Kidney (tissue), 14 donors: ENCODE data around the gene CTCFL. TPM values are rescaled to one million over a fixed set of nuclear protein-coding genes. Genes with fewer than 3 reads are reported as not detected.
A peak's percentile ranks its signal among the peaks of the same experiment; 100 is the strongest.

Experiments used
- DNase-seq, 5 donors: peaks; one replicate each; pipeline ENCODE4 v3.0.0-alpha.2; 2013 to 2020
- FAIRE-seq: peaks from 2 replicates; lab custom pipeline; 2012; peaks lifted over from hg19 to GRCh38; lab: Jason Lieb, UNC
- H3K27ac ChIP-seq, 2 donors: one replicate each; pipeline ENCODE4 v1.7.0; 2013; ENCODE audit warnings: low read depth in 2 of 2, low read length in 2 of 2, inconsistent platforms in 1 of 2
- H3K27me3 ChIP-seq: one replicate; pipeline ENCODE4 v1.7.1; 2013; ENCODE audit warnings: low read length, inconsistent platforms; ENCODE audit not compliant: control insufficient read depth, insufficient read depth
- H3K36me3 ChIP-seq, 3 donors: one replicate each; pipeline versions ENCODE4 v1.7.0 to v1.7.1; 2013; ENCODE audit warnings: low read length in 3 of 3, control low read depth in 1 of 3, inconsistent platforms in 1 of 3; ENCODE audit not compliant: insufficient read depth in 3 of 3, control insufficient read depth in 2 of 3
- H3K4me1 ChIP-seq, 3 donors: one replicate each; pipeline versions ENCODE4 v1.7.0 to v1.7.1; 2013; ENCODE audit warnings: low read length in 3 of 3, inconsistent platforms in 1 of 3, low read depth in 1 of 3; ENCODE audit not compliant: control insufficient read depth in 2 of 3, insufficient read depth in 2 of 3
- H3K4me3 ChIP-seq, 3 donors: one replicate each; pipeline versions ENCODE4 v1.7.0 to v1.8.1; 2013; ENCODE audit warnings: low read length in 3 of 3, control low read depth in 1 of 3, inconsistent platforms in 1 of 3
- H3K9ac ChIP-seq, 3 donors: one replicate each; pipeline versions ENCODE4 v1.7.0 to v1.7.1; 2013; ENCODE audit warnings: low read length in 3 of 3, control low read depth in 1 of 3, inconsistent platforms in 1 of 3
- H3K9me3 ChIP-seq, 3 donors: one replicate each; pipeline versions ENCODE4 v1.7.0 to v1.7.1; 2013; ENCODE audit warnings: low read length in 3 of 3, control low read depth in 1 of 3, inconsistent platforms in 1 of 3; ENCODE audit not compliant: control insufficient read depth in 2 of 3, insufficient read depth in 1 of 3
- CTCF ChIP-seq: IDR thresholded peaks from 3 replicates; pipeline ENCODE4 v1.5.1; 2012; ENCODE audit warnings: mild to moderate bottlenecking, moderate library complexity, borderline replicate concordance; ENCODE audit not compliant: insufficient read depth; ENCODE audit errors: extremely low read depth
- intact Hi-C: fragments of 100-400 bp; cut with DNase I; formaldehyde crosslinking; loops from one replicate; pipeline ENCODE4 v1.11.1; 2022
- polyA plus RNA-seq: library from polyadenylated mRNA; stranded (reverse); fragments of 350-450 nt; fragmentation: Illumina TruSeq; extraction: RNeasy Lipid Tissue Mini Kit (QIAGEN cat#74804); gene quantifications from one replicate; pipeline ENCODE4 v1.2.3, GENCODE V29; 2014; ENCODE audit warnings: low read depth, low replicate concordance; ENCODE audit not compliant: insufficient read depth
- total RNA-seq: library from RNA; stranded (reverse); fragmentation: NEBNext Ultra II Directional; extraction: Animal tissue kit (Norgen Biotek cat#: 25700); gene quantifications from one replicate; pipeline ENCODE4 v1.2.1, GENCODE V29; 2021
- donor health status: control.
- donor health status: control.
- donor health status: control.
- donor health status: control.
- donor health status: control.
- donor health status: DM: yes; HTN: yes; CAD: no.
- donor health status: Normal renal cell carcinoma (clear cell type).

CTCFL gene
- total and polyA plus RNA-seq, 2 donors from 2014 or later: not detected

DNA sequence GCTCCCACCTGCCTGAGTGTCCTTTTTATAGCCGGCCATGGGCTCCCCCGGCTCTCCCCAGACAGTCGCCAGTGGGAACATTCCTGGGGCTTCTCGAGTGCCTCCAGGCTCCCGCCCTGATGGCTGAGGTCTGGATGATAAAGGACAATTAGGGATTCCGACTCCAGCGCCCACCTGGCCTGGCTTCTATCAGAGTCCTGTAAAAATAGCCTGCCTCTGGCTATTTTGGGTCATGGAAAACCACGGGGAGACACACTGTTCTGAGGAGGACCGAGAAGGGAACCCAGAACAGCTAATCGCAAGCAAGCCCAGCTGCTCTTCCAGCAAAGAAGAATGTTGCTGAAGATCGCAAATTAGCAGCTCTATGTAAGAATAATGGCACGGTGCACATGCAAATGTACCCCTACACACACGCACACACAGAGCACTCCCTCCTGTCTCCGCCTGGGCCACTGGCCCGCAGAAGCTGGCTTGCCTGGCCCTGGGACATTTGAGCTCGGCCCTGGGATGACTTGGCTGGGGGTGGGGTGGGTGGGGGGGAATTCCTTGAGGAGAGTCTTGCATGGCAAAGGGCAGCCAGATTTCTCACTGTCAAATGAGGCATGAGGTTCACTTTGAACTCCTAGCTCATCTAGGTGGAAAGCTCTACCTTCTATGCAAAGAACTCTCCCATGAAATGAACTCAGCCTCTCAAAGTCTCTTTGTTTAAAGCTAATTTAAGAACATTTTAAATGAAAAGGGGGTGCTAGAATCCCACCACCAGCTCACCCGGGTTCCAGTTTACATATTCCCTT is 55.3 kb downstream of the CTCFL start:
- FAIRE-seq (no peak), DNase-seq (peak; percentile 45 to 92 (median 86))

GRCh38 chr20:57468523-57469417 is 56.2 kb downstream of the CTCFL start:
- peaks cover 0 to 2% (median 0%) of the 10 kb centered on the region in 3 donors for H3K4me1 ChIP-seq
- no peak for FAIRE-seq
- H3K27me3 ChIP-seq: no peaks in the 10 kb centered on the region
- DNase-seq: peak in 1 of 5 donors; percentile 28
- H3K9ac ChIP-seq: no peak overlapping the region
- H3K36me3 ChIP-seq: no peaks in the 10 kb centered on the region
- H3K27ac ChIP-seq: no peak overlapping the region
- intact Hi-C loops: no loop called here
- H3K4me3 ChIP-seq: no peak overlapping the region
- no peaks in the 10 kb centered on the region for H3K9me3 ChIP-seq
- no peak for TF ChIP-seq CTCF

More for the DNA sequence above, 55.3 kb downstream of the CTCFL start:
- Histone ChIP-seq H3K4me1 (peaks cover 0 to 2% (median 0%) of the 10 kb centered on the region in 3 donors), H3K4me3 (no peak overlapping the region), H3K27ac (no peak overlapping the region), H3K27me3 (no peaks in the 10 kb centered on the region), H3K9me3 (no peaks in the 10 kb centered on the region), H3K36me3 (no peaks in the 10 kb centered on the region), H3K9ac (no peak overlapping the region)
- intact Hi-C loops: no loop called here
- TF ChIP-seq CTCF: no peak

- Histone ChIP-seq H3K27ac (no peak overlapping the region), H3K4me3 (no peak overlapping the region), H3K4me1 (peaks cover 0 to 2% (median 0%) of the 10 kb centered on the region in 3 donors), H3K9ac (no peak overlapping the region), H3K36me3 (no peaks in the 10 kb centered on the region), H3K27me3 (no peaks in the 10 kb centered on the region), H3K9me3 (no peaks in the 10 kb centered on the region)
- FAIRE-seq (no peak), DNase-seq (peak in 1 of 5 donors; percentile 39)
- intact Hi-C loops: no loop called here
- no peak for TF ChIP-seq CTCF
Measured at GRCh38 chr20:57467742-57468141, 57.2 kb downstream of the CTCFL start.
